Adrenal gland (tissue), 19 donors: ENCODE data around the gene MEOX2. TPM values are rescaled to one million over a fixed set of nuclear protein-coding genes. Genes with fewer than 3 reads are reported as not detected.

Experiments
- DNase-seq, 7 donors: peaks; one replicate each; pipeline ENCODE4 v3.0.0-alpha.2; 2019 to 2020
- H3K27ac ChIP-seq, 5 donors: fragments of 200-600 bp; sonication (generic) in 4 of 5; 1 replicate in 3 of 5; 2 replicates in 2 of 5; pipeline versions ENCODE4 v1.5.1 to v1.8.0; 2016 to 2020; ENCODE audit warnings: mild to moderate bottlenecking in 1 of 5
- H3K27me3 ChIP-seq: fragments of 200-600 bp; 2 replicates; pipeline ENCODE4 v1.8.0; 2021
- H3K36me3 ChIP-seq, 2 donors: fragments of 200-600 bp; replicated peaks in 1 of 2; 1 replicate in 1 of 2; 2 replicates in 1 of 2; pipeline versions ENCODE4 v1.5.1 to v1.8.0; 2018 to 2022
- H3K4me1 ChIP-seq, 2 donors: fragments of 200-600 bp; replicated peaks in 1 of 2; 1 replicate in 1 of 2; 2 replicates in 1 of 2; pipeline versions ENCODE4 v1.5.1 to v1.8.0; 2018 to 2021
- H3K4me3 ChIP-seq, 4 donors: fragments of 200-600 bp; sonication (generic) in 3 of 4; one replicate each; pipeline ENCODE4 v1.5.1; 2016 to 2018
- H3K9me3 ChIP-seq, 3 donors: fragments of 200-600 bp; sonication (generic) in 1 of 3; replicated peaks in 1 of 3; 1 replicate in 2 of 3; 2 replicates in 1 of 3; pipeline versions ENCODE4 v1.5.1 to v1.8.0; 2016 to 2021
- CTCF ChIP-seq, 6 experiments: fragments of 450-650 bp in 4 of 6; fragments of 200-600 bp in 2 of 6; sonication (generic) in 1 of 6; IDR thresholded peaks; 1 replicate in 5 of 6; 2 replicates in 1 of 6; pipeline versions ENCODE4 v1.5.1 to v1.8.0; 2016 to 2021; ENCODE audit warnings: antibody characterized with exemption in 6 of 6, mild to moderate bottlenecking in 2 of 6, moderate library complexity in 1 of 6
- POLR2A ChIP-seq, 2 donors: fragments of 450-650 bp; IDR thresholded peaks; one replicate each; pipeline ENCODE4 v1.6.1; 2017; ENCODE audit warnings: antibody characterized with exemption in 2 of 2, mild to moderate bottlenecking in 2 of 2, moderate library complexity in 1 of 2
- WGBS, 4 donors: extraction: QIAGEN DNeasy Blood & Tissue Kit in 2 of 4; methylation state at CpG; one replicate each; pipeline versions ENCODE4 v1.1.5 to v1.1.7; 2013 to 2017; 5-methylcytosine and 5-hydroxymethylcytosine counted together
- intact Hi-C, 2 donors: fragments of 100-400 bp; cut with DNase I; formaldehyde crosslinking; loops; one replicate each; pipeline versions ENCODE4 v1.14.1 to v1.15.0; 2022 to 2023
- long read RNA-seq, 10 donors: library from polyadenylated mRNA in 3 of 10; unstranded in 2 of 10; stranded (forward) in 1 of 10; transcript quantifications; one replicate each; pipeline ENCODE4 v2.0.0 and lab custom pipeline, GENCODE V29; 2021 to 2026
- polyA plus RNA-seq, 3 donors: library from polyadenylated mRNA; stranded (reverse); fragments of 200-250 nt in 2 of 3; fragments of 350-450 nt in 1 of 3; fragmentation: Illumina TruSeq in 1 of 3; extraction: RNeasy Lipid Tissue Mini Kit (QIAGEN cat#74804) in 1 of 3; gene quantifications; one replicate each; pipeline ENCODE4 v1.2.3, GENCODE V29; 2013 to 2014
- total RNA-seq, 9 donors: library from RNA; depleted of rRNA in 4 of 9; stranded (reverse); fragments of >200 nt in 4 of 9; fragments of 120-200 nt in 1 of 9; fragmentation: NEBNext Ultra II Directional in 1 of 9; extraction: Animal tissue kit (Norgen Biotek cat#: 25700) in 1 of 9; gene quantifications; one replicate each; pipeline versions ENCODE4 v1.1.0 to v1.2.4, GENCODE V29; 2013 to 2023
- donor health status: healthy with polysubstance abuse.
- donor health status: Bipolar disorder and iron deficiency.
- donor health status: DM: yes; HTN: yes; CAD: no.
- donor health status: DM: no; HTN: no; CAD: no.
- donor health status: DM: no; HTN: no; CAD: no.
- donor health status: DM: yes; HTN: yes; CAD: no.

MEOX2 gene
- total RNA-seq (under 1 TPM in 7 of 9 donors, not detected in 2; 0.14 to 0.97 (median 0.61) TPM), polyA plus RNA-seq (1 to 10 TPM in 1 of 3 donors, under 1 TPM in 2; 0.82 to 3.0 (median 0.88) TPM)
- long read RNA-seq, donor 1, result 0 reads
- long read RNA-seq, donor 2, result 0 reads
- long read RNA-seq, donor 3, result 0 reads
- long read RNA-seq, donor 4, result 0 reads
- long read RNA-seq, donor 5, result 0 reads
- long read RNA-seq, donor 6, partial matches to known transcripts, result 1 of 3 reads
- long read RNA-seq, donor 6, other reads (novel, unspliced or antisense), result 0 of 3 reads
- long read RNA-seq, donor 7, result 0 reads
- long read RNA-seq, donor 8, result 0 reads
- long read RNA-seq, donor 9, result 0 reads
- long read RNA-seq, donor 10, result 0 reads

- DNase-seq, result peak in 3 of 7 donors; percentile 13 to 29 (median 26)
- Histone ChIP-seq H3K27me3 (peaks cover 45% of the 10 kb centered on the region), H3K9me3 (no peaks in the 10 kb centered on the region), H3K27ac (peak within 1 kb of the TSS in 1 of 5 donors; percentile 8), H3K36me3 (no peaks in the 10 kb centered on the region), H3K4me3 (peak within 1 kb of the TSS in 1 of 4 donors; percentile 32), H3K4me1 (peaks cover 0 to 4% of the 10 kb centered on the region in 2 donors)
- intact Hi-C loops, result no loop called here
- 1 to 5% (median 2%) methylated on average over 19 to 32 of the region's 32 CpGs for WGBS, 4 donors
- TF ChIP-seq CTCF (IDR thresholded peaks at IDR 0.05), result no peak
- no peak for TF ChIP-seq POLR2A (IDR thresholded peaks at IDR 0.05)
These were observed at the start of gene MEOX2 for GRCh38 chr7:15686295-15686956. Gene MEOX2, minus strand, starts transcription at chr7:15686683. Its CDS starts 281 bp downstream, at chr7:15686402.

DNA sequence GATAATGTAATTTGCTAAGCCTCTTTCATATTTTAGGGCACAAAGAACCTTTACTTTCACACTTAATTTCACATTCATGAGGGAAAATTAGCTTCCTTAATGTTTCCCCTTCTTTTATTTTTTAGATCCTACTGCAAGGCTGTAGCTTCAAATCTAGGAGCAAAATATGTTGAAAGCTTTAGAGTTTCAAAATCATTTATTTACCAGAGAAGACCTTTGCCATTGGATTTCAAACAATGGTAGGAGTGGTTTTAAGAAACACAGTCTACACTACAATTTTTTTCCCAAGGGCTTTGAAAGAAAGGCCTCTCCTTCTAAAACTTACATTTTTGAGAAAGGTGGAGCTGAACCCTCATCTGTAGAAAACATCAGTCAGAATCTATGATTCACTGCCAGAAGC, 43.3 kb upstream of the MEOX2 start:
- DNase-seq, result no peak
- H3K27ac ChIP-seq, result no peak overlapping the region
- no peak overlapping the region for H3K4me3 ChIP-seq
- H3K36me3 ChIP-seq, result no peaks in the 10 kb centered on the region
- no peaks in the 10 kb centered on the region for H3K27me3 ChIP-seq
- peaks cover 0 to 4% (median 0%) of the 10 kb centered on the region in 3 donors for H3K9me3 ChIP-seq
- no peaks in the 10 kb centered on the region for H3K4me1 ChIP-seq
- TF ChIP-seq CTCF (IDR thresholded peaks at IDR 0.05), result no peak
- no peak for TF ChIP-seq POLR2A (IDR thresholded peaks at IDR 0.05)
- intact Hi-C loops, result no loop called here

DNA sequence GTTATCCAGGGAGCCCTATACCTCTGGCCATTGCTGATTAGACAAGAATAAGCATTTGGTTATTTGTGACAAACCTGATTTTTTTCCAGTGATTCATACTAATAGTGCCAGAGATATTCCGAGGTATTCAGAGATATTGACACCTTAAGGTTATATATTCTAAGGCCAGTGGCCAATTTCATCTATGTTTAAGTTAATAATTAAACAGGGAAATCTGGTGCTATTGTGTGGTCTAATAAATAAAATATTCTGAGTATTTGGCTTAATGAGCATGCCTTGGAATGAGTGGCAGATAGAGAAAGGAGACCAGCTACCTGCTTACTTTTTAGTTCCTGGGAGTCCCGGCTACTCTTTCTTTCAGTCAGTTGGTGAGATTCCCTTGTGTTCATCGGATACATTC, 38.6 kb upstream of the MEOX2 start:
- no peak overlapping the region for H3K4me3 ChIP-seq
- H3K4me1 ChIP-seq, result no peaks in the 10 kb centered on the region
- H3K36me3 ChIP-seq, result no peaks in the 10 kb centered on the region
- no peaks in the 10 kb centered on the region for H3K27me3 ChIP-seq
- no peak for DNase-seq
- no peak overlapping the region for H3K27ac ChIP-seq
- no peaks in the 10 kb centered on the region for H3K9me3 ChIP-seq
- intact Hi-C loops, result no loop called here
- no peak for TF ChIP-seq CTCF (IDR thresholded peaks at IDR 0.05)
- TF ChIP-seq POLR2A (IDR thresholded peaks at IDR 0.05), result no peak
- 66 to 87% (median 82%) methylated on average over 3 of the region's 3 CpGs for WGBS, 4 donors

GRCh38 chr7:15723841-15724240, 37.4 kb upstream of the MEOX2 start:
- Histone ChIP-seq H3K36me3 (no peaks in the 10 kb centered on the region), H3K4me1 (no peaks in the 10 kb centered on the region), H3K27ac (no peak overlapping the region), H3K9me3 (no peaks in the 10 kb centered on the region), H3K27me3 (no peaks in the 10 kb centered on the region), H3K4me3 (no peak overlapping the region)
- intact Hi-C loops, result no loop called here
- TF ChIP-seq POLR2A (IDR thresholded peaks at IDR 0.05) (no peak), CTCF (IDR thresholded peaks at IDR 0.05) (no peak)
- no peak for DNase-seq
